KMS-11 (cell line): ENCODE results near the gene SHROOM3.

ENCODE experiments used
- H2AFZ ChIP-seq: fragments of 200-600 bp; sonication (generic); 2 replicates; pipeline ENCODE4 v1.6.1; 2016; ENCODE audit warnings: antibody characterized with exemption, mixed run types, low read depth
- H3K27ac ChIP-seq: fragments of 200-600 bp; sonication (generic); 2 replicates; pipeline ENCODE4 v1.6.1; 2016; ENCODE audit warnings: mild to moderate bottlenecking, mixed run types
- H3K27me3 ChIP-seq: fragments of 200-600 bp; sonication (generic); 2 replicates; pipeline ENCODE4 v1.6.1; 2017; ENCODE audit warnings: mild to moderate bottlenecking, low read depth, mixed run types, moderate library complexity; ENCODE audit not compliant: insufficient read depth
- H3K36me3 ChIP-seq: fragments of 200-600 bp; sonication (generic); 2 replicates; pipeline ENCODE4 v1.6.1; 2017; ENCODE audit warnings: mild to moderate bottlenecking, mixed run types; ENCODE audit not compliant: insufficient read depth
- H3K4me1 ChIP-seq: fragments of 200-600 bp; sonication (generic); 2 replicates; pipeline ENCODE4 v1.6.1; 2016; ENCODE audit warnings: mild to moderate bottlenecking, low read depth, mixed run types; ENCODE audit not compliant: poor library complexity, severe bottlenecking
- H3K4me2 ChIP-seq: fragments of 200-600 bp; sonication (generic); 2 replicates; pipeline ENCODE4 v1.7.0; 2016; ENCODE audit warnings: mild to moderate bottlenecking, mixed run types
- H3K4me3 ChIP-seq: fragments of 200-600 bp; sonication (generic); IDR thresholded peaks from 2 replicates; pipeline ENCODE4 v1.6.1; 2017; ENCODE audit warnings: low read depth, low read length, mixed read lengths; ENCODE audit not compliant: insufficient read depth
- H3K79me2 ChIP-seq: fragments of 200-600 bp; sonication (generic); 2 replicates; pipeline ENCODE4 v1.6.1; 2016; ENCODE audit warnings: low read depth, mixed run types; ENCODE audit not compliant: insufficient read depth
- H3K9ac ChIP-seq: fragments of 200-600 bp; sonication (generic); 2 replicates; pipeline ENCODE4 v1.6.1; 2016; ENCODE audit warnings: mild to moderate bottlenecking, mixed run types
- H4K20me1 ChIP-seq: fragments of 200-600 bp; sonication (generic); 2 replicates; pipeline ENCODE4 v1.6.1; 2016; ENCODE audit warnings: mild to moderate bottlenecking, mixed run types; ENCODE audit not compliant: insufficient read depth
- TF ChIP-seq, protein P1 (sequence below): fragments of 200-600 bp; sonication (generic); conservative IDR thresholded peaks from 2 replicates; pipeline ENCODE4 v1.6.1; 2017; ENCODE audit warnings: low read depth, mild to moderate bottlenecking, antibody characterized with exemption, low read length, moderate library complexity, mixed read lengths

SHROOM3 gene

DNA sequence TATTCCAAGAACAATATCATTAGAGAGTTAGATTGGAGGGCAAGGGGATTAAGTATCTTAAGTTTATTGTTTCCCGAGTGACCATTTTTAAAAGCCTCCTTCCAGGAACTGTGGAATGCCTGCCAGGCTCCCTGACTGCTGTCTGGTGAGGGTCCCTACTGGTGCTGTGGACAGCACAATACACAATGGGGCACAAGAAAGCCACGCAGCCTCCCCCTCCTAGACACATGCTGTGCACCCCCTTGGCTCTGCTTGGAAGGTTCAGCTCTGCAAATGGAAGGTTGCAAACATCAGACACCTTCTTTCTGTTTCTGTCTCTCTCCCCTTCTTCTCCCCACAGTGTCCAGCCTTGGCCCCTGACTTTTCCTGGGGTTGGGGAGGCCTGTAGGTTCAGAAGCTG, 153.2 kb downstream of the SHROOM3 start:
- Histone ChIP-seq H3K4me1 (peaks cover 13% of the 10 kb centered on the region), H2AFZ (no peak overlapping the region), H3K4me2 (no peak overlapping the region), H3K27ac (no peak overlapping the region), H4K20me1 (no peaks in the 10 kb centered on the region), H3K4me3 (no peak overlapping the region), H3K36me3 (no peaks in the 10 kb centered on the region), H3K79me2 (no peaks in the 10 kb centered on the region), H3K9ac (no peak overlapping the region), H3K27me3 (no peaks in the 10 kb centered on the region)
- TF ChIP-seq, protein P1, sequence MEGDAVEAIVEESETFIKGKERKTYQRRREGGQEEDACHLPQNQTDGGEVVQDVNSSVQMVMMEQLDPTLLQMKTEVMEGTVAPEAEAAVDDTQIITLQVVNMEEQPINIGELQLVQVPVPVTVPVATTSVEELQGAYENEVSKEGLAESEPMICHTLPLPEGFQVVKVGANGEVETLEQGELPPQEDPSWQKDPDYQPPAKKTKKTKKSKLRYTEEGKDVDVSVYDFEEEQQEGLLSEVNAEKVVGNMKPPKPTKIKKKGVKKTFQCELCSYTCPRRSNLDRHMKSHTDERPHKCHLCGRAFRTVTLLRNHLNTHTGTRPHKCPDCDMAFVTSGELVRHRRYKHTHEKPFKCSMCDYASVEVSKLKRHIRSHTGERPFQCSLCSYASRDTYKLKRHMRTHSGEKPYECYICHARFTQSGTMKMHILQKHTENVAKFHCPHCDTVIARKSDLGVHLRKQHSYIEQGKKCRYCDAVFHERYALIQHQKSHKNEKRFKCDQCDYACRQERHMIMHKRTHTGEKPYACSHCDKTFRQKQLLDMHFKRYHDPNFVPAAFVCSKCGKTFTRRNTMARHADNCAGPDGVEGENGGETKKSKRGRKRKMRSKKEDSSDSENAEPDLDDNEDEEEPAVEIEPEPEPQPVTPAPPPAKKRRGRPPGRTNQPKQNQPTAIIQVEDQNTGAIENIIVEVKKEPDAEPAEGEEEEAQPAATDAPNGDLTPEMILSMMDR = no peak

DNA sequence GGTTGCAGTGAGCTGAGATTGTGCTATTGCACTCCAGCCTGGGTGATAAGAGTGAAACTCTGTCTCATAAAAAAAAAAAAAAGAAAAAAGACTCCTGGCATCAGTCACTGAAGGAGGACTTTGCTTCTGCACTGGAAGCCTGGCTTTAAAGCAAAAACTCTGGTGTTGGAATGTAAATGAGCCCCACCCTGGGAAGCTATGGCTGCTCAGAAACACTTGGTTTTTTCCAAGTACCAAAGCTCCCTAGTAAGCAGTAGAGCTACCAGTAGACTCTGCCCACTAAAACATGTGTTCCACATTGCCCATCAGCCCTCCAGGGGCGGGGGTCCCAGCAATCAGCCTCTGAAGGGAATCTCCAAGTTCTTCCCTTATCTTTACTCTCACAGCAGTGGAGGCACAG, 154.4 kb downstream of the SHROOM3 start:
- Histone ChIP-seq H3K4me3 (no peak overlapping the region), H4K20me1 (no peaks in the 10 kb centered on the region), H3K36me3 (no peaks in the 10 kb centered on the region), H3K4me2 (no peak overlapping the region), H3K9ac (no peak overlapping the region), H3K4me1 (peaks cover 9% of the 10 kb centered on the region), H3K27ac (no peak overlapping the region), H3K79me2 (no peaks in the 10 kb centered on the region), H3K27me3 (no peaks in the 10 kb centered on the region), H2AFZ (no peak overlapping the region)
- TF ChIP-seq, protein P1 = no peak

DNA sequence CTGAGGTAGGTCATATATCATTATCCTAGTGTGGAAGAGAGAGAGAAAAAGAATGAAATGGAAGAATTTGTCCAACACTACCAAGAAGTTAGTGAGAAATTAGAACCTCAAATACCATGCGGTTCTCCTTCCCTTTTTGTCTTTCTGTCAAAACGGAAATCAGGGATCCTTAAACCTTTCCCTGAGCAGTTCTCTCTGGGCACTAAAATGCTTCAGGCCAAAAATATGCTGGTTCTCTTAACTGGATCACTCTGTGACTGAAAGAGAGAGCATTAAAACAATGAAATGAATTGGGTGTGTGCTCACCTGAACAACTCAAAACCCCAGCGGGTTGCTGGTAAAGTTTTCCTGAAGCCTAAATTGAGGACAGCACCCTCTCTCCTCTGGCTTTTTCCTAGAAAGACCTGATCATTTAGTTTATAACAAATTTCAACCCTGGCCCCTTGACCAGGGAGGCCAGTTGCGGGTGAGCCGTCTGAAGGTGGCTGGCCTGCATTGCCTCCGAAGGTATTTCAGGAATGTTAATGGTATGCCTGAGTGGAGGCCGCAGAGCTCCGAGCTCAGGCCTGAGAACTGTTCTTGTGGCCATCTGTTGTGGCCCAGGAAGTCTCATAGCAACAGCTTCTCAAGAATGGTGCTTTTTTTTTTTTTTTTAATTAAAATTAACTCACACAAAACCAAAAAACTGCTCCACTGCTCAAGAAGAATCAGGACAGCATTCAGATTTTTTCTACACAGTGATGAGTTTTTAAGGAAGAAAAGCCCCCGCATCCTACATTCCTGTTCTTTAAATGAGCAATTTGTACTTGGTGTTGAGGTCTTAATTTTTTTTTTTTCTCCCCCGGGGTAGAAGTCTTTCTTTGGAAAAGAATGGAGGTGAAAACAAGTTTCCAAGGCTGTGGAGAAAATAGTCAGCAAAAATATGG, 155.1 kb downstream of the SHROOM3 start:
- no peaks in the 10 kb centered on the region for H3K79me2 ChIP-seq
- H3K4me3 ChIP-seq = no peak overlapping the region
- H3K9ac ChIP-seq = no peak overlapping the region
- H2AFZ ChIP-seq = no peak overlapping the region
- no peak overlapping the region for H3K27ac ChIP-seq
- no peaks in the 10 kb centered on the region for H3K36me3 ChIP-seq
- H3K4me1 ChIP-seq = peaks cover 5% of the 10 kb centered on the region
- TF ChIP-seq, protein P1 = no peak
- no peaks in the 10 kb centered on the region for H4K20me1 ChIP-seq
- no peaks in the 10 kb centered on the region for H3K27me3 ChIP-seq
- no peak overlapping the region for H3K4me2 ChIP-seq

DNA sequence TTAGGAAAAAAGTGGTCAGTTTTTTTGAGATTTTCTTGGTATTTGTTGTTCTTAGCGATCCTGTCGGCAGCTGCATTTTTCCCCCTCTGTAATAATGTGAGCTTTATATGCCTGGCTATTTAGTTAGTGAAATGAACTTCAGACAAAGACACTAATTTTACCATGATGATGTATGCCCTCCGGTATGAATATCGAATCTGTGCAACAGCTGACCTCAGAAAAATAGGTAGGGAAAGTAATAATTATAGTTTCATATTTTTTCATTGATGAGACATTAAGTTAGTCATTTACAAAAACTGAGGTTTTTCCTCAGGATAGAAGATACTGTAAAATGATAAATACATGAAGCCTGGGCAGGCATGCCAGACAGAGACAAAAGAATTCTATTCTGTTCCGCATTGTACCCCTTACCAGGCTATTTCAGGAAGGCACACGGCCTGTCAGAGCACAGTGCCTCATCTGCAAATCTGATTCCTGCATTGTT, 155.8 kb downstream of the SHROOM3 start:
- H3K79me2 ChIP-seq = no peaks in the 10 kb centered on the region
- H3K36me3 ChIP-seq = no peaks in the 10 kb centered on the region
- H2AFZ ChIP-seq = no peak overlapping the region
- H3K9ac ChIP-seq = no peak overlapping the region
- TF ChIP-seq, protein P1 = no peak
- no peak overlapping the region for H3K4me3 ChIP-seq
- no peak overlapping the region for H3K4me2 ChIP-seq
- H3K27ac ChIP-seq = no peak overlapping the region
- no peaks in the 10 kb centered on the region for H3K4me1 ChIP-seq
- H4K20me1 ChIP-seq = no peaks in the 10 kb centered on the region
- no peaks in the 10 kb centered on the region for H3K27me3 ChIP-seq
